ENCODE data around the gene CCDC43. TPM values are rescaled to one million over a fixed set of nuclear protein-coding genes. Genes with fewer than 3 reads are reported as not detected.
"Not testable (repeated sequence)": the region's sequence is repeated elsewhere in the genome, so short reads cannot be mapped to it uniquely, and the experiment has no call there.

The CCDC43 gene
- total RNA-seq, 1 donor from 2014 or later = 28.2 TPM

GRCh38 chr17:44693609-44694008, 4.0 kb upstream of the CCDC43 start:
- DNase-seq (ENCODE audit: low spot score, unreplicated experiment) = no peak
- Mint-ChIP-seq H3K4me1 (ENCODE audit: low read depth) (peaks cover 7% of the 10 kb centered on the region), H3K9me3 (ENCODE audit: low read depth) (no peaks in the 10 kb centered on the region), H3K4me3 (ENCODE audit: low read depth) (no peak overlapping the region), H3K27ac (no peak overlapping the region), H3K27me3 (no peaks in the 10 kb centered on the region), H3K36me3 (ENCODE audit: insufficient read depth) (no peaks in the 10 kb centered on the region)
- TF ChIP-seq CTCF (IDR thresholded peaks at IDR 0.05; ENCODE audit: unreplicated experiment) = no peak

- H3K4me1 Mint-ChIP-seq (ENCODE audit: low read depth); H3K36me3 Mint-ChIP-seq (ENCODE audit: insufficient read depth); H3K9me3 Mint-ChIP-seq (ENCODE audit: low read depth); DNase-seq (ENCODE audit: low spot score, unreplicated experiment); H3K27ac Mint-ChIP-seq; H3K27me3 Mint-ChIP-seq: not testable (repeated sequence)
- peak overlapping the region; percentile 54 for H3K4me3 Mint-ChIP-seq (ENCODE audit: low read depth)
Measured at GRCh38 chr17:44690746-44691306, 1.2 kb upstream of the CCDC43 start.

GRCh38 chr17:44688675-44689476, 700 bp downstream of the CCDC43 start:
- Mint-ChIP-seq H3K9me3 (ENCODE audit: low read depth) (no peaks in the 10 kb centered on the region), H3K27me3 (no peaks in the 10 kb centered on the region), H3K4me1 (ENCODE audit: low read depth) (peaks cover 8% of the 10 kb centered on the region), H3K36me3 (ENCODE audit: insufficient read depth) (peaks cover 4% of the 10 kb centered on the region), H3K27ac (peak overlapping the region; percentile 98), H3K4me3 (ENCODE audit: low read depth) (peak overlapping the region; percentile 98)
- TF ChIP-seq CTCF (IDR thresholded peaks at IDR 0.05; ENCODE audit: unreplicated experiment) = no peak
- peak; percentile 17 for DNase-seq (ENCODE audit: low spot score, unreplicated experiment)

- H3K27me3 Mint-ChIP-seq = no peaks in the 10 kb centered on the region
- H3K27ac Mint-ChIP-seq = no peak overlapping the region
- H3K4me3 Mint-ChIP-seq (ENCODE audit: low read depth) = peak overlapping the region; percentile 98
- no peak for DNase-seq (ENCODE audit: low spot score, unreplicated experiment)
- no peak for TF ChIP-seq CTCF (IDR thresholded peaks at IDR 0.05; ENCODE audit: unreplicated experiment)
- H3K9me3 Mint-ChIP-seq (ENCODE audit: low read depth) = no peaks in the 10 kb centered on the region
- peaks cover 8% of the 10 kb centered on the region for H3K4me1 Mint-ChIP-seq (ENCODE audit: low read depth)
- H3K36me3 Mint-ChIP-seq (ENCODE audit: insufficient read depth) = peaks cover 5% of the 10 kb centered on the region
Measured at GRCh38 chr17:44688200-44688599, 1.4 kb downstream of the CCDC43 start.

GRCh38 chr17:44687756-44688155, 1.8 kb downstream of the CCDC43 start:
- H3K27ac Mint-ChIP-seq = no peak overlapping the region
- no peak for DNase-seq (ENCODE audit: low spot score, unreplicated experiment)
- H3K36me3 Mint-ChIP-seq (ENCODE audit: insufficient read depth) = peaks cover 6% of the 10 kb centered on the region
- no peak for TF ChIP-seq CTCF (IDR thresholded peaks at IDR 0.05; ENCODE audit: unreplicated experiment)
- no peak overlapping the region for H3K4me3 Mint-ChIP-seq (ENCODE audit: low read depth)
- H3K4me1 Mint-ChIP-seq (ENCODE audit: low read depth) = peaks cover 8% of the 10 kb centered on the region
- H3K27me3 Mint-ChIP-seq = no peaks in the 10 kb centered on the region
- no peaks in the 10 kb centered on the region for H3K9me3 Mint-ChIP-seq (ENCODE audit: low read depth)

- H3K4me3 Mint-ChIP-seq (ENCODE audit: low read depth); H3K27ac Mint-ChIP-seq; H3K27me3 Mint-ChIP-seq; H3K9me3 Mint-ChIP-seq (ENCODE audit: low read depth); H3K4me1 Mint-ChIP-seq (ENCODE audit: low read depth); DNase-seq (ENCODE audit: low spot score, unreplicated experiment): not testable (repeated sequence)
- H3K36me3 Mint-ChIP-seq (ENCODE audit: insufficient read depth) = peaks cover 17% of the 10 kb centered on the region
Measured at GRCh38 chr17:44683303-44683702, 6.3 kb downstream of the CCDC43 start.

All from progenitor cell of endocrine pancreas (in vitro differentiated cells).